ENCODE results near the gene CENPX.

The CENPX gene

DNA sequence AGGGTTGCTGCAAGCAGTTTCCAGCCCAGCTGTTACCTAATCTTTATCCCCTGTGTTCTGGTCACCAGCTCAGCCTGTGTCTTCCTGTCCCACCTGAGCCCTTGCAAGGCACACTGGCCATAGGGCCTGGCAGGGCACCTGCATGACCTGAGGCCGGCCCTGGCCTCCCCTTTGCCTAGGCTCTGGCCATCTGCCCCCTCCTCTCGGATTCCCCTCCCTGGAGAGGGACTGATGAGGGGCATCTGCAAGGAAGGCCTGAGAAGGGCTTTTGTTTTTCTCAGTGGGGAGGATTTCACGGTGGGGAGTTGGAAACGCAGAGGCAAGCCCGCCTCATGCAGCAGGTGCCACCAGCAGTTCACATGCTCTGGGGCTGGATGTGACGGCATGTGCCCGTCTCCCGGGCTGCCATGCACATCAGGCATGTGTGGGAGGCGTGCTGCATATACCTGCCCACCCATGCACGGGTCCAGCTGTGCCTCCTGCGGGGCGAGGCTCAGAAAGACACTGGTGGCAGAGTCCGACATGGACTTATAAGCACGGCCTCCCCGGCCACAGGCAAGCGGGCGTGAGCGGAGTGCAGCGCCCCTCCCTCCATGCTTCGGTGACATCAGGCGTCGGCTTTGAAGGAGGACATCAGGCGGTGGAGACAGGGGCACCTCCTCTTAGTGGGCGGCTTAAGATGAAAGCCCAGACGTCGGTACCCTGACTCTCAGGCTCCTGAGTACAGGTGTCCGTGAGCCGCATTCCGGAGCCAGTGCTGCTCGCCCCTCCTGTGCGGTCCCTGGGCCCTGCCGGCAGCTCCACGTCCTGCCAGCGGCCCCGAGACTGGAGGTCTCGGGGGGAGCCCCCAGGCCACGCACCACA, 28.7 kb downstream of the CENPX start:
- peaks cover 17% of the 10 kb centered on the region for H3K4me1 ChIP-seq (ENCODE audit: control insufficient read depth, insufficient read depth, low read length, poor library complexity, severe bottlenecking)
- no peak overlapping the region for H3K27ac ChIP-seq (ENCODE audit: low read depth, low read length, severe bottlenecking)
- no peak overlapping the region for H3K4me3 ChIP-seq (ENCODE audit: extremely low read depth, insufficient read depth, low read length, poor library complexity, severe bottlenecking)
- H3K9me3 ChIP-seq (ENCODE audit: control insufficient read depth, low read length): no peaks in the 10 kb centered on the region
- H3K36me3 ChIP-seq (ENCODE audit: control insufficient read depth, insufficient read depth, low read length): peaks cover 33% of the 10 kb centered on the region
- 87 to 90% methylated on average over 35 to 36 of the region's 37 CpGs for WGBS, 2 experiments (ENCODE audit: insufficient coverage in 2 of 2)

DNA sequence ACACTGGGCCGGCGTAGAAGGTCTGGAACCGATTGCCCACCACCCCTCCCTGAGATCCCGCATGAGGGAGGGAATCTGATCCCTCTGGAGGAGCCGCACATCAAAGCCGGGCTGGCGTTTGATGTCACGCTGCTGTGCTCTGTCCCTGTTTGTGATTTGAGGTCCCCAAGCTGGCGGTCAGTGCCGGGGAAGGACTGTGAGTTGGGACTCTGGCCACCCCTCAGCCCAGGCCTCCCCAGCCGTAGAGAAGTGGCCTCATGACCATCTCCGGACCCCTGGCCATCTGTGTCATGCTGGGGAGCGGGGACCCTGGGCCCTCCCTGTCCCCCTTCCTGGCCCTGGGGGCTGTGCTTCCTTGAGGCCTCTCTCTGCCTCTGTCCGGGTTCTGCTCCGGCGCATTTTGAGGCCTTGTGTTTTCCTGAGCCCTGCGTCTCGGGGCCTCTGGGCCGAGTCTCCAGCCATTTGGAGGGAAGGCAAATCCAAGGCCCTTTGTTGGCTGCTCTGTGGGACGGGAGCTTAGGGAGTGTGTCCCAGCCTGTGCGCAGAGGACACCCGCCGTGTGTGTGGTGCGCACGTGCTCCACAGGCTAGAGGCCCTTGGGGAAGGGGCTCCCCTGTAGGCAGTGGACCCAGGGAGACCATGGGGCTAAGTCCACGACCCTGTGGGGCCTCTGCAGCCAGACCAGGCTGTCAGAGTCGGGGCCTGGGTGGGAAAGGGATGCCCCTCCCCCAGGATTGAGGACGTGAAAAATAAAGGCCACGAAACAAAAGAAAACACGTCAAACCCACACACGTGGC, 30.2 kb downstream of the CENPX start:
- Histone ChIP-seq H3K4me1 (ENCODE audit: control insufficient read depth, insufficient read depth, low read length, poor library complexity, severe bottlenecking) (peaks cover 17% of the 10 kb centered on the region), H3K36me3 (ENCODE audit: control insufficient read depth, insufficient read depth, low read length) (peaks cover 34% of the 10 kb centered on the region), H3K9me3 (ENCODE audit: control insufficient read depth, low read length) (no peaks in the 10 kb centered on the region), H3K4me3 (ENCODE audit: extremely low read depth, insufficient read depth, low read length, poor library complexity, severe bottlenecking) (no peak overlapping the region), H3K27ac (ENCODE audit: low read depth, low read length, severe bottlenecking) (peak overlapping the region; percentile 82)
- 72 to 73% methylated on average over 28 to 29 of the region's 31 CpGs for WGBS, 2 experiments (ENCODE audit: insufficient coverage in 2 of 2)

DNA sequence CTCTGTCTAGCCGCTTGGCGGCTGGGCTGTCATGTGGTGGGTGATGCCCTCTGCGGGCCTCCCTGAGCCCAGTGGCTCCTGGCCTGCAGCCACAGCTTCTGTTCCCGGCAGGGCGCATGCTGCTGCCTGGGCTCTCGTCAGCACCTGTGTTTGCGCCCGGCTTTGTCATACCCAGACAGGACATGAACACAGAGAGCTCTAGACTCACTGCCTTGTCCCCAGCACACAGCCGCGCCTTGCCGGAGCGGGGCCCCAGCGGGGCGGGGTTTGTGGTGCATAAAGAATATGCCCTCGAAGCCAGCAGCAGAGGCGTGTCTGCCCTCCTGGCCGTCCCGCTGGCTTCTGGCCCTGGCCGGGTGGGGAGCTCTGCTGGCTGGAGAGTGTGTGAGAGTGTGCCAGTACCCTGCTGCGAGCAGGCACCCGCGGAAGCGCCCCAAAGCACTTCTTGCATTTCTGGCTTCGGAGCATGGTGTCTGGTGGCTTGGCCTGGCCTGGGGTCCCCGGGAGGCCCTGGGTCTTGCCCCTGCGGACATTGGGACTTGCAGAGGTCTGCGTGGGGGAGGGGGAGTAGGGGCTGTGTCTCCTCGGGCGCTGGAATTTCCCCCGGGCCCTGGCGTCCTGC, 30.9 kb downstream of the CENPX start:
- H3K27ac ChIP-seq (ENCODE audit: low read depth, low read length, severe bottlenecking): peak overlapping the region; percentile 82
- peaks cover 31% of the 10 kb centered on the region for H3K36me3 ChIP-seq (ENCODE audit: control insufficient read depth, insufficient read depth, low read length)
- WGBS, 2 experiments (ENCODE audit: insufficient coverage in 2 of 2): 49 to 54% methylated on average over 21 to 26 of the region's 31 CpGs
- no peaks in the 10 kb centered on the region for H3K9me3 ChIP-seq (ENCODE audit: control insufficient read depth, low read length)
- H3K4me3 ChIP-seq (ENCODE audit: extremely low read depth, insufficient read depth, low read length, poor library complexity, severe bottlenecking): no peak overlapping the region
- peaks cover 17% of the 10 kb centered on the region for H3K4me1 ChIP-seq (ENCODE audit: control insufficient read depth, insufficient read depth, low read length, poor library complexity, severe bottlenecking)

DNA sequence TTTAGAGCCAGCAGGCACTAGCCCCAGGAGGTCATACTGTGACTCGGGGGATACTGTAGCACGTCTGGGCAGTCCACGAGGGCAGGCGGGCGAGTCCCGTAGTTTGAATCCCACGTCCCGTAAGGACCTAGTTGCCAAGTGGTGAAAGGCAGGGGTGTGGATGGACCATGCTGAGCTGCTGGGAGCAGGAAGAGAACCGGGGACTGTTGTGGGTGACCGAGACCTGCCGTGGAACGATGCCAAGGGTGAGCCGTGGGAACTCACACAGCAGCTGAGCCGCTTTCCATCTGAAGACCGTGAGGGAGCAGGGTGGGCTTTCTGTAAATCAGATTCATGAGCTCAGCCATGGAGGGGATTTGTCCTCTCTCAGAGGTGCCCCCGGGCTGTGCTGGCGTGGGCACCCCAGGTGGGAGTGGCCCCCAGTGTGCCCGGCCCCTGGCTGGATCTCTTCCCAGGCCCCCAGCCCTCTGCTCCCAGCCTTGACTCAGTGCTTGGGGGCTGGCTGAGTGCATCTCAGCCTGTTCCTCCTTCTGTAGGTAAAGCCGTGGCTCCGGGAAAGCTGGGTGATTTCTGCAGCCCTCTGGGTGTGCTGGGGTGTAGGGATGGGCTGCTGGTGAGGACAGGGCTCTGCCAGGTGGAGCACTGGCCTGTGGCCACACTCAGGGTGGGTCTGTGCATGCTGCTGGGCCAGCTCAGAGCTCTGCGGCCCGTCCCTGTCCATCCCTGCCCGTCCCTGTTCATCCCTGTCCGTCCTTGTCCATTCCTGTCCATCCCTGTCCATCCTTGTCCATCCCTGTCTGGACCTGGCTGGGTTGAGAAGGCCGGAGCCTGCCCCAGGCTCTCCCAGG, 31.6 kb downstream of the CENPX start:
- WGBS, 2 experiments (ENCODE audit: insufficient coverage in 2 of 2): 93 to 94% methylated on average over 24 to 25 of the region's 25 CpGs
- H3K9me3 ChIP-seq (ENCODE audit: control insufficient read depth, low read length): no peaks in the 10 kb centered on the region
- H3K36me3 ChIP-seq (ENCODE audit: control insufficient read depth, insufficient read depth, low read length): peaks cover 30% of the 10 kb centered on the region
- H3K27ac ChIP-seq (ENCODE audit: low read depth, low read length, severe bottlenecking): peak overlapping the region; percentile 82
- H3K4me3 ChIP-seq (ENCODE audit: extremely low read depth, insufficient read depth, low read length, poor library complexity, severe bottlenecking): no peak overlapping the region
- H3K4me1 ChIP-seq (ENCODE audit: control insufficient read depth, insufficient read depth, low read length, poor library complexity, severe bottlenecking): peaks cover 17% of the 10 kb centered on the region

DNA sequence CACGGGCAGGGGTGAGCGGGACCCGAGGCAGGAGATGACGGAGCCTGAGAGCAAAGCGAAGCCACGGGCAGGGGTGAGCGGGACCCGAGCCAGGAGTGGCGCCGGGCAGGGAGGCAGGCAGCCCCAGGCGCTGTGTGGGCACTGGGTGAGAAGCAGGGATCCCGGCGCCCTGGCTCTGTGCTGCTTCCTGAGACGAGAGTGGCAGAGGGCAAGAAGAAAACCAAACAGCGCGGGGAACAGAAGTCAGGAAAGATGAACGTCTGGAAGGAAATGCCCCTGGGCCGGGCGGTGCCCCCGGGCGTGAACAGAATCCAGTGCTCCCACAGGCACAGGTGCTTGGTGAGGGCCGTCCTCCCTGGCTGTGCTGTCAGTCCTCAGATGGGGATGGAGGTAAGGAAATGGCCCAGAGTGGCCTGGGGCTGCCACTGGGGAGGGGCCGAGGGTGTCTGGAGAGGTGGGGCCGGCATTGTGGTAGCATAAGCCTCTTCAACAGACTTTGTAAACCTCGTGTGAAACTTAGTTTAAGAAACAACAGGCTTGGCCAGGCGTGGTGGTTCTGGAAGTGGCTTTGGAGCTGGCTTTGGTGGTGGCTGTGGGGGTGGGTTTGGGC, 35.4 kb downstream of the CENPX start:
- WGBS, 2 experiments (ENCODE audit: insufficient coverage in 2 of 2): 93% methylated on average over 22 to 26 of the region's 26 CpGs
- H3K9me3 ChIP-seq (ENCODE audit: control insufficient read depth, low read length): no peaks in the 10 kb centered on the region
- no peak overlapping the region for H3K27ac ChIP-seq (ENCODE audit: low read depth, low read length, severe bottlenecking)
- H3K36me3 ChIP-seq (ENCODE audit: control insufficient read depth, insufficient read depth, low read length): peaks cover 56% of the 10 kb centered on the region
- no peak overlapping the region for H3K4me3 ChIP-seq (ENCODE audit: extremely low read depth, insufficient read depth, low read length, poor library complexity, severe bottlenecking)
- H3K4me1 ChIP-seq (ENCODE audit: control insufficient read depth, insufficient read depth, low read length, poor library complexity, severe bottlenecking): peaks cover 11% of the 10 kb centered on the region

DNA sequence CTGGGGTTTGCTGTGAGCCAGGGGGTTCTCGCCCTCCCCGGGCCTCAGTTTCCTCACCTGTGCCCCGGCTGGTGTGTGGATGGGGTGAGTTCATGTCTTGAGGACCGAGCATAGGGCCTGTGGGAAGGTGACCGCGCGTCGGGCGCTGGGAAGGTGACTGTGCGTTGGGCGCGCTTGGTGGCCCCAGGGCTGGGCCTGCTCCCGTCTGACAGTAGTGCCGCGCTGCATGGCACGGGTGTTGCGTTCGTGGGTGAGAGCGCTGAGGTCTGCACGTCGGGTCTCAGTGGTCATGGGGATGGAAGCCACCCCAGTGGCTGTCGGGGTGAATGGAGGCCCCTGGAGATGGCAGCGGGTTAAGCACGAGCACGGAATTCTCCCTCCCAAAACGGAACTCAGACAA, 36.1 kb downstream of the CENPX start:
- H3K4me3 ChIP-seq (ENCODE audit: extremely low read depth, insufficient read depth, low read length, poor library complexity, severe bottlenecking): no peak overlapping the region
- H3K9me3 ChIP-seq (ENCODE audit: control insufficient read depth, low read length): no peaks in the 10 kb centered on the region
- peaks cover 4% of the 10 kb centered on the region for H3K4me1 ChIP-seq (ENCODE audit: control insufficient read depth, insufficient read depth, low read length, poor library complexity, severe bottlenecking)
- no peak overlapping the region for H3K27ac ChIP-seq (ENCODE audit: low read depth, low read length, severe bottlenecking)
- WGBS, 2 experiments (ENCODE audit: insufficient coverage in 2 of 2): 97% methylated on average over 19 to 22 of the region's 26 CpGs
- peaks cover 56% of the 10 kb centered on the region for H3K36me3 ChIP-seq (ENCODE audit: control insufficient read depth, insufficient read depth, low read length)

DNA sequence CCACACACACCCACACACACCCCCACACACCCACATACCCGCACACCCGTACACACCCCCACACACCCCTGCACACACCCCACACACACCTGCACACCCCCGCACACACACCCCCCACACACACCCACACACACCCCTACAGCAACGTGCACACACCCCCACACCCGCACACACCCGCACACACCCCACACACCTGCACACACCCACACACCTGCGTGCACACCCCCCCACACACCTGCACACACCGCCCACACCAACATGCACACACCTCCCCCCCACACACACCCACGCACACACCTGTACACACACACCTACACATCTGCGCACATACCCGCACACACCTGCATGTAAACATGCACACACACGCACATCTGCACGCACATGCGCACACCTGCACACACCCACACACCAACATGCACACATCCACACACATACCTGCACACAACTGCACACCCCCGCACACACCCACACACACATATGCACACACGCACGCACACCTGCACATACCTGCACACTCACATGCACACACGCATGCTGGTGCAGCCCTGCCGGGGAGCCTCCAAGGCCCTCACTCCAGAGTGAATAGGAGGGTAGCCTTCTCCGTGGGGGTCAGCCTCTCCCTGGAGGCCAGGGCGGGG, 37.8 kb downstream of the CENPX start:
- Histone ChIP-seq H3K4me1 (ENCODE audit: control insufficient read depth, insufficient read depth, low read length, poor library complexity, severe bottlenecking) (no peaks in the 10 kb centered on the region), H3K4me3 (ENCODE audit: extremely low read depth, insufficient read depth, low read length, poor library complexity, severe bottlenecking) (no peak overlapping the region), H3K9me3 (ENCODE audit: control insufficient read depth, low read length) (no peaks in the 10 kb centered on the region), H3K36me3 (ENCODE audit: control insufficient read depth, insufficient read depth, low read length) (peaks cover 53% of the 10 kb centered on the region), H3K27ac (ENCODE audit: low read depth, low read length, severe bottlenecking) (no peak overlapping the region)
- 89 to 94% methylated on average over 3 to 15 of the region's 21 CpGs for WGBS, 2 experiments (ENCODE audit: insufficient coverage in 2 of 2)

DNA sequence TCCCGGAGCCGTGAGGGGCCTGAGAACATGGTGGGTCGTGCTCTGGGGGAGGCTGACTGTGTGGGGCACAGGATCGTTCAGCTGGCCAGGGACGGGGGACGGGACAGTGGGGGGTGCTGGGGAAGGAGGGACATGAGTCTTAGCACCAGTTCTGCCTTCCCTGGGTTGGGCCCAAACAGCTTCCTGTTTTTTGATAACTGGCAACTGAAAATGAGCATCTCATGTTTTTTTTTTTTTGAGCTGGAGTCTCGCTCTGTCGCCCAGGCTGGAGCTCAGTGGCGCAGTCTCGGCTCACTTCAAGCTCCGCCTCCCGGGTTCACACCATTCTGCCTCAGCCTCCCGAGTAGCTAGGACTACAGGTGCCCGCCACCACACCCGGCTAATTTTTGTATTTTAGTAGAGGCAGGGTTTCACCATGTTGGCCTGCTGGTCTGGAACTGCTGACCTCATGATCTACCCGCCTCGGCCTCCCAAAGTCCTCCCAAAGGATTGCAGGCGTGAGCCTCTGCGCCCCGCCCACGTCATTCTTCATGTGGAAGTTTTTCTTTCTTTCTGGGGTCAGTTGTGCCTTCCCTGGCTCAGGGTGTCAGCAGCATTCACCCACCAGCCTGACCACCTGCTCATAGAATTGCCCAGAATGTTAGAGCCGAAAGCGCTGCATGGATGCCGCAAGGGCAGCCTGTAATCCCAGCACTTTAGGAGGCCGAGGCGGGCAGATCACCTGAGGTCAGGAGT, 38.9 kb downstream of the CENPX start:
- Histone ChIP-seq H3K4me1 (ENCODE audit: control insufficient read depth, insufficient read depth, low read length, poor library complexity, severe bottlenecking) (peaks cover 3% of the 10 kb centered on the region), H3K36me3 (ENCODE audit: control insufficient read depth, insufficient read depth, low read length) (peaks cover 57% of the 10 kb centered on the region), H3K27ac (ENCODE audit: low read depth, low read length, severe bottlenecking) (no peak overlapping the region), H3K4me3 (ENCODE audit: extremely low read depth, insufficient read depth, low read length, poor library complexity, severe bottlenecking) (no peak overlapping the region), H3K9me3 (ENCODE audit: control insufficient read depth, low read length) (no peaks in the 10 kb centered on the region)
- 97 to 99% methylated on average over 25 to 26 of the region's 26 CpGs for WGBS, 2 experiments (ENCODE audit: insufficient coverage in 2 of 2)

DNA sequence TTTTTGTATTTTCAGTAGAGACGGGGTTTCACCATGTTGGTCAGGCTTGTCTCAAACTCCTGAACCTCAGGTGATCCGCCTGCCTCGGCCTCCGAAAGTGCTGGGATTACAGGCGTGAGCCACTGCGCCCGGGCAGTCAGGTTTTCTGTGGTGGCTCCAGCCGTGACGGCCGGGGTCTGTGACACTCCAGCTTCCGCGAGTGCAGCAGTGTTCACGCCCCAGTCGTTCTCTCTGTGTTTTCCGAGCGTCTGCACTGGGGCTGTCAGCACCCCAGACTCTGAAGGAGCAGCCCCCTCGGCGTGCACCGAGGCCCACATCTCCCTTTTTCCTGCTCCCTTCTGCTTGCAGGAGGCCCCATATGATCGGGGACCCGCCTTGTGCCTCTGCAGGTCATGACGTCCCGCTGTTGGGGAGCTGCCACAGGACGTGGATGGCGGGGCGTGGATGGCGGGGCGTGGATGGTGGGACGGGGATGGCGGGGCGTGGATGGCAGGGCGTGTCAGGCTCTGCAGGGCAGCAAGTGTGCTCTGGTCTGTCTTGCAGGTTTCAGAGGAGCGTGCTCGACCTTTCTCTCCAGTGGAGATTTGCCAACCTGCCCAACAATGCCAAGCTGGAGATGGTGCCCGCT, 39.6 kb downstream of the CENPX start:
- WGBS, 2 experiments (ENCODE audit: insufficient coverage in 2 of 2): 95 to 98% methylated on average over 25 to 35 of the region's 35 CpGs
- Histone ChIP-seq H3K4me1 (ENCODE audit: control insufficient read depth, insufficient read depth, low read length, poor library complexity, severe bottlenecking) (peaks cover 7% of the 10 kb centered on the region), H3K36me3 (ENCODE audit: control insufficient read depth, insufficient read depth, low read length) (peaks cover 57% of the 10 kb centered on the region), H3K4me3 (ENCODE audit: extremely low read depth, insufficient read depth, low read length, poor library complexity, severe bottlenecking) (no peak overlapping the region), H3K27ac (ENCODE audit: low read depth, low read length, severe bottlenecking) (no peak overlapping the region), H3K9me3 (ENCODE audit: control insufficient read depth, low read length) (no peaks in the 10 kb centered on the region)
